LHCN-M2 (cell line): ENCODE measurements around the gene KRT12. TPM values are rescaled to one million over a fixed set of nuclear protein-coding genes. Genes with fewer than 3 reads are reported as not detected.

ENCODE experiments used
- DNase-seq: peaks from one replicate; pipeline ENCODE4 v3.0.0-alpha.2; 2012; ENCODE audit warnings: low read depth
- total RNA-seq: library from RNA; depleted of rRNA; stranded (reverse); fragments of >200 nt; gene quantifications from 2 replicates; pipeline ENCODE4 v1.2.3, GENCODE V29; 2014

The KRT12 gene
- total RNA-seq, 1 experiment from 2014 or later: not detected

DNA sequence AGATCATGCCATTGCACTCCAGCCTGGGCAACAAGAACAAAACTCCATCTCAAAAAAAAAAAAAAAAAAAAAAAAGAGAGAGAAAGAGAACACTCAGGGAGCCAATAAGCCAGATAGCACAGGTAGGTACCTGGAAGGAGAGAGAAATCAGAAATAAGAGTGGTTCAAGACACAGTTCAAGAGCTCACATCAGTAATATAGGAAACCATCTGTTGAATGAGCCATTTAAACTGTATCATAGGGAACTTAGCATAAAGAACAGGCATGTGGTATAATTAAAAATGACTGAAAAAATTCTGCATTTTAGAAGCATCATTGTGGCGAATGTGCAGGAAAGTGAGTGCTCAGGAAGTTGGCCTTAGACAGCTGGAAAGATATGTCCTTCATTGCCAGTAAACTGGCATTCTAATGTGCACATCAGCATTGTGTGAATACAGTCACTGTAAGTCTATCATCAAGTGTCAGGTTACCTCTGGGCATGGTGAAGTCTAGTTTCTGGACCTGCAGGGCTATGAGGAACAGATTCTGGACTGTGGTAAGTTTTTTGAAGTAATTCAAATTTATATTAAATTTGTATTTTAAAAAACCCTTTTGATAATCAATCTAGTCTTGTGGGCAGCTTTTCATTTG is 20.4 kb downstream of the KRT12 start:
- peak; percentile 56 for DNase-seq

DNA sequence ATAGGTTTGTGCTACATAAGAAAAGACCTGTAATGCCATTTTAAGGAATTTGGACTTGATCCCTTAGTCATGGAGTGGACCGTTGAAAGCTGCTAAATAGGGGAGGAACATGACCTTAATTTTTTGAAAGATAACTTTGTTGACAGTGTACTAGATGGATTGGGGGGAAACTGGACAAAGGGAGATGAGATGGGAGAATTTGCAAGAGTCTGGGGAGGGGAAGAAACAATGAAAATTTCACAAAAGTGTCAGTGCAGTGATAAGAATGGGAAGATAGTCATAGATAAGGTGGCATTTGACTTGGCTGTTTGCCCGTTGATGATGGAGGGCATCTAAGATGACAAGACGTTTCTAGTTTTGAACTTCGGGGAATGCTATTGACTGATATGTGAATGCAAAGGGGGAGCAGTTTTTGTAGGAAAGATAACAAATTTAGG is 22.3 kb downstream of the KRT12 start:
- no peak for DNase-seq

DNA sequence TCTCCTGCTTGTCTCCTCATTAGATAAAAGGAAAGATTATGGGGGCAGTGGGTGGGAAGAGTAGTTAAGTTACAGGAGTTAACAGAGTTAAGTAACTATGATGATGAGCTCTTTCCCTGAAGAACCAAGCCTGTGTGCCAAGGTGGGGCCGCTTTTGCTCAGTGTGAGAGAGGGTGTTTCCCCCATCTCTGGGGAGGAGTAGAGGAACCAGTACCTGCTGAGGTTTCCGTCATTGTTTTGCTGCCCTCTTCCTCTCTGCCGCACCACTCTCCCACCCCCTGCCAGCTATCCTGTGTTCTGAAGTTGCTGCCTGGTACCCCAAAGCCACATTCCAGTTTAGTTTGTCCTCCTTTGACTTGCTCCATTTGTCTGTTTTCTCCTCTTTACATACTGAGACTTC is 23.8 kb downstream of the KRT12 start:
- DNase-seq: no peak

DNA sequence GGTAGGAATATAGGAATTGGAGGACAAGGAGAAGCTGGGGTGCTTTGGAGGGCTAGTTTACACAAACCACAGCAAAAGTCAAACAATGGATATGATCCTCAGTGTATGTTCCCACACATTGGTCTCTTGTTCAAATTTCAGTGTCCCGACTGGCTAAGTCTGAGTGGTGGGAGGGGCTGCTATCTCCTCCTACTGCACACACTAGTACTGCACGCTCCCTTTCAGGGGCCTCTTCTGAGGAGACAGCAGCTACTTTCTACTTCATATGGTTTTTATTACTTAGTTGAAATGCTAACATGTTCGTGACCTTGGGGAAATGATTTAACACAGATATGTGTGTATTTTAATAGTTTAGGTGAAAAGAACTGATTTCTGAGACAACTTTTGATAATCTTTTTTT is 25.8 kb downstream of the KRT12 start:
- DNase-seq: no peak

DNA sequence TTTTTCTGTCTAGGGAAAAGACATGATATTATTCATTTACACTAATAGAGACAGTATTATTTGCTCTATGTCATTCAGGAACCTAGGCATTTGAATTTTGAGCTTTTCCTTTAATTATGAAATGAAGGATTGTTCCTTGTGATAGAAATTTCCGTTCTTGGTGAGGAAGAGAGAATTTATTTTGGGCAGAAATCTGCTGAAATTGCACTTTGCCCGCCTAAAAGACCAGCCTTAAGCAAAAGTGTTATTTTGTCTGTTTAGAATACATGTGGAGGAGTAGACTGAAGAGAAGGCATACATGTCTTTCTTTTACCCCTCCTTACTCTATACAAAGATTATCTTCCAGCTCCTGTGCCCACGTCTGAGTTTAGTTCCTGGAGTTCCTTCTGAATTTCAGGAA is 27.8 kb downstream of the KRT12 start:
- DNase-seq: no peak

DNA sequence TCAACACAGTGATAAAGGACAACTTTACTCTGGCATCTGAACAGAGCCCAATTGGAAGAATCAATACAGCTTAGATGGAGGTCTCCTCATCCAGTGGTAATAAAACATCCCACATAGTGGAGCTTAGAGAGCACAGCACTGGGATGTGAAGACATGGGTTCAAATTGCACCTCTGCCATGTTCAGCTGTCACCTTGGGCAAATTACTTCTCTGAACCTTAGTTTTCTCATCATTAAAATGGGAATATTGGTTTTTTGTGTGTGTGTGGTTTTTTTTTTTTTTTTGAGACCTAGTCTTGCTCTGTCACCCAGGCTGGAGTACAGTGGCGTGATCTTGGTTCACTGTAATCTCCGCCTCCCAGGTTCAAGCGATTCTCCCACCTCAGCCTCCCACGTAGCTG is 31.0 kb downstream of the KRT12 start:
- no peak for DNase-seq

DNA sequence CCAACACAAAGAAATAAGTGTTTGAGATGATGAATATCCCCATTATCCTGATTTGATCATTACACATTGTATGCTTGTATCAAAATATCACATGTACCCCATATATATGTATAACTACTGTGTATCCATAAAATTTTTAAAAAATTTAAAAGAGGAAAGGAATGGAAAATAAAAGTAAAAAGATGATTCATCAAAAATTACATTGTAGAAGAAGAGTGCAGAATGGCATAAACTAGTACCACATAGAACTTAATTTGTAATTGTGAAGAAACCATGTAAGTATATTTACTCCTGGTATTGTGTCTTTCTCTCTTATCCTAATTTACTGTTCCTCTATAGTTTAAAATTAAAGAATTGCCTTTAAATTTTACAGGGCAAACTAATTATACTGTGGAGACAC is 33.1 kb downstream of the KRT12 start:
- DNase-seq: no peak

DNA sequence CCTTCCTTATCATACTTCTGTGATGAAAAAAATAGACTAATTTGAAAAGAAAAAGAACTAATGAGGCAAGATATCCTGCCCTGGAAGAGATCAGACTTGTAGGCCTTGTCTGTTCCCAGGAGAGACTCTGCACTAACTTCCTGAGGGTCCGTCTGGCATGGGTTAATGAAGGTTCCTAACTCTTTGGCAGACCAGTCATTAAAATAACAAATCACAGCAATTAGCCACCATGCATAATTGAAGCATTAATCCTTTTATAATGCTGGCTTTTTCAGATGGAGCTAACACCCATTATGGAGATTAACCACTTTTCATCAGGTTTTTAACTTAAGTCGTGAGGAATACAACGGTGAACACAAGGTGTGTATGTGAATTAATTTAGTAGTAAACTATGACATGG is 34.2 kb downstream of the KRT12 start:
- no peak for DNase-seq

DNA sequence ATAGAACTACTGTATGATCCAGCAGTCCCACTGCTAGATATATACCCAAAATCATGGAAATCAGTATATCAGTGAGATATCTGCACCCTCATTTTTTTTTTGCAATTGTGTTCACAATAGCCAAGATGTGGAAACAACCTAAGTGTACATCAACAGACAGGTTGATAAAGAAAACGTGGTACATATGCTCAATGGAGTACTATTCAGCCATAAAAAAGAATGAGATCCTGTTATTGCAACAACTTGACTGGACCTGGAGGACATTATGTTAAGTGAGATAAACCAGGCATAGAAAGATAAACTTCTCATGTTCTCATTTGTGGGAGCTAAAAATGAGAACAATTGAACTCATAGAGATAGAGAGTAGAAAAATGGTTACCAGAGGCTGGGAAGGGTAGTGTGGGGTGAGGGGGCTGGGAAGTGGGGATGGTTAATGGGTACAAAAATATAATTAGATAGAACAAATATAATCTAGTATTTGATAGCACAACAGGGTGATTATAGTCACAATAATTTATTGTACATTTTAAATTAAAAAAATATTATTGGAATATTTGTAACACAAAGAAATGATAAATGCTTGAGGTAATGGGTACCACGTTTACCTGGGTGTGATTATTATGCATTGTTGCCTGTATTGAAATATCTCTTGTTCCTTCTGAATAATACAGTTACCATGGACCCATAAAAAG is 36.8 kb downstream of the KRT12 start:
- DNase-seq: no peak

DNA sequence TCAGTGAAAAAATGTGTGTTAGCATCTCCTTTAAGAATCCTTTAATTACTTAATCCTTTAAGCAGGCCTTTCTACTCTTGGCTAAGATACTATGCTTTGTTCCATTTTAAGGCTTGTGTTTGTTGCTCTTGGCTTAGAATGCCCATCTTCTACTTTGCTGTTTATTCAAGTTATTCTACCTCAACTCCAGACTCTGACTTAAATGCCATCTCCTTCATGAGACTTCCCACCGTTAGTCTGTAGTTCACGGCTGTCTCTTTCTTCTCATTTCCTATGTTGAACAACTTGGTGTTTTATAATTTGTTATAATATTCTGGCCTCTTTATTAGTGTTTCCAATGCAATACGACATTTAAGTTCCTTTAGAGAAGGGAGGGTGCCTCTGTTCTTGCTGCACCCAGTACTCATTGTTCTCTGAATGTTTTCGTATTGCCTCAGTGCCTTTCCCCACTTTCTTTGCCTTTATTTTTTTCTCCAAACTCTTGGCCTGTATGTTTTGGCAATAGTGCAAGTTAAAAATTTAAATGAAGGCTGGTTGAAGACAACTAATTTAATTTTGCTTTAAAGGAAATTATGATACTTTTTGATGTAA is 38.5 kb downstream of the KRT12 start:
- DNase-seq: no peak

DNA sequence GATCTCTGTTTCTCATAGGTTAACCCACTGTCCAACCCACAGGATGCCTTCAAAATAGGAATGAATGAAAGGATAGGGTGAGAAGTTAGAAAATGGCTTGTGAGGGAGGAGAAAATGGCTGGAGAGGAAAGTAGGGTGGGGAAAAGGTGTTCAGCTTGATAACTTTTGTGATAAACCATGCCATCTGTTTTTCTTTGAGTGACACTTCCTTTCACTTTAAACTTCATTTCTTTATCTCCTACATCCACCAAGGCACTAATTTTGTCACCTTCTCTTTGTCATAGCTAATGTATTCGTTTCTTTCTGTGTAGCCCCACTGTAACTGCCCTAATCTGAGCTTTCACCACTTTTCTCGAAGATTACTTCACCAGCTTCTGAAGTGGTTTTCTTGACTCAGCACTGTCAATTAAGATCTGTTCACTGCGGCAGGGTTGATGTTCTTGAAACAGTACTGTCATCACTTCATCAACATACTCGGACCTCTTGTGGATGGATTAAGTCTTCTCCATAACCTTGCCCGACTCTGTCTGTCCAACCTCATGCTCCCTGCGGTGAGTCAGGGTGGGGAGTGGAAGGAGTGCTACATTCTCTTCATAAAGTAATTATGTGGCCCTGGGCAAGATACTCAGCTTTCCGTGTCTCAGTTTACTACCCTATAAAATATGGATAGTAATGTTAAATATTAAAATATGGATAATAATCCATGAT is 39.1 kb downstream of the KRT12 start:
- no peak for DNase-seq

DNA sequence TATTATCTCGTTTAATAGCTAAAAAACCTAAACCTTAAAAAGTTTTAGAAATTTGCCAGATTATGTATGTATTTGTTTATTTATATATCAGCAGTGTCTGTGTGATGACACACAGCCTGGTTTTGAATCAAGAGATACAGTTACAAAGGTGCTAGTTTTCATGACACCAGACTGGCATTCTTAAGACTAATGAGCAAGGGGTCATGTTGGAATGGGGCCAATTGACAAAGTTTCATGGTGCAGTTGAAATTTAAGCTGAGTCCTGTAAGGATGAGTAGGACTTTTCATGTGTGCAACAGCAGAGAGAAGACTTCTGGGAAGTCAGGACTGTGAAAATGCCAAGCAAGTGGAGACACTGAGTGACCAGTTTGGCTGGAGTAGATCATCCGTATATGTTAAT is 41.4 kb downstream of the KRT12 start:
- DNase-seq: peak; percentile 29

DNA sequence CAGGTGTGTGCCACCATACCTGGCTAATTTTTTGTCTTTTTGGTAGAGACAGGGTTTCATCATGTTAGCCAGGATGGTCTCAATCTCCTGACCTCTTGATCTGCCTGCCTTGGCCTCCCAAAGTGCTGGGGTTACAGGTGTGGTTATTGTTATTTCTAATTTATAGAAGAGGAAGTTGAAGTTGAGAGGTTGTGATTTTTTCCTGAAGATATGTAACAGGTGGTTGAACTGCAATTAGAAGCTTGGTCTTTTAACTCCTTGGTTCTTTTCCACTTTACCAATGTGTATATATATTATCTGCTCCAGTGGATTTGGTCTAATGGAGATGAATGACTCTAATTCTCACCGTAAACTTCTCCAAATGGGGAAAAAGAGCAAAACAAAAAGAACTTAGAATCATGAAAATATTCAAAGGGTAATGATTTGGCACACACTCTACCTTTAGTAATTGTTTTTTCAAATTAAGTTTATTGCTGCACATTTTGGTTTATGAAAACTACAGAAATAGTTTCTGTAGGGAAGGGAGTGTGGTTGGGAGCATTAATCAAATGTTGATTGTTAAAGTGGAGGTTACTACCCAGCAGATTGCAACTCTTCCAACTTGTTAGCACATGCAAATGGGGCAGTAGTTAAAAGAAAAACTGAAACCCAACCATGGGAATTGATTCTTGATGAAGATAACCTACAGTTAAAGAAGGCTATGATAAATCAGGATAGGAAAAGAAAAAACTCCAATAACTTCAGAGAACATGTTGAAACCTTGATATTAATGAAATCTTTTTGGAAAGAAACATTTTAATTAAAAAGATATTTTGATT is 42.8 kb downstream of the KRT12 start:
- DNase-seq: no peak

DNA sequence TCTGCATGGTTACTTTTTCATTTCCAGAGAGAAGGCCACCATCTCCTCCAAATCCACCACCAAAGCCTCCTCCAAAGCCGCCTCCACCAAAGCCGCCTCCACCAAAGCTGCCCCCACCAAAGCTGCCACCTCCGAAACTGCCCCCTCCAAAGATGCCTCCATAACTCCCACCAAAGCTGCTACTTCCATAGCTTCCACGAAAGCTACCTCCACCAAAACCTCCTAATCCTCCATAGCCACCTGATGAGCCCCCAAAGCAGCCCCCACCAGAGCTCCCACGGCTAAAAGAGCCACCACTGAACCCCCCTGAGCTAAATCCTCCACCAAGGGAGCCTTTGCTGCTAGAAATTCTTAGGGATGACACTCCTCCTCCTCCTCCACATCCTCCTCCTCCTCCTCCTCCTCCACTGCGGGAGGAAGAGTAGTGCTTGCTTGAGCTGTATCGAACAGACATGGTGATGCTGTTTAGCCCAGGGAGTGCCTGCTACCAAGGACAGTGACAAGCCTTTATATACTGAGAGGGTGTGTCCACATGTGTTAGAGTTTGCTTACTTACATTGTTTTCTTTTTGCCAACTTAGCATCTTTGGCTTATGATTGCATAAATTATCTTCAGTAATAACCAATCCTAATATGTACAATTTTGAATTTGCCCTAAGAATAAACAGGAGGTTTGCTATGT is 44.8 kb downstream of the KRT12 start, which contains the start of gene KRT10:
TSS of gene KRT10 (minus strand) at position 483 of the 681 bp plus-strand sequence. CDS start at position 454, 29 bp downstream.
- DNase-seq: no peak

DNA sequence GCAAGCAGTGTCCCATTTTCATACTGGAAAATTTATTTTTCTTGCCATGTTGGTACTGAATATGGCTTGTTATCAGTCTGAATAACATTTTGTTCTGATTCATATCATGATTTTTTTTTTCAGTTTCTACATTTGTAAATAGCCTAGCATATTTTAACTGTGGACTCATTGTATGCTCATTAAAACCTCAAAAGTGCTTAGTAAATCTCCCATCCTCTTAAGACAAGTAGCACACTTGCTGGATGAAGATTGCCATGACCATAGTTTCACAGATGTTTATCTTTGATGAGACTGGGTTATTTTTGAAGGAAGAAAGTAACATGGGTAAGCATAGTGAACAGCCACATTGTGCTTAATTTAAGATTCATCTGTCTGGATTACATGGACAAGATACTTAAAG is 45.5 kb downstream of the KRT12 start:
- DNase-seq: no peak

DNA sequence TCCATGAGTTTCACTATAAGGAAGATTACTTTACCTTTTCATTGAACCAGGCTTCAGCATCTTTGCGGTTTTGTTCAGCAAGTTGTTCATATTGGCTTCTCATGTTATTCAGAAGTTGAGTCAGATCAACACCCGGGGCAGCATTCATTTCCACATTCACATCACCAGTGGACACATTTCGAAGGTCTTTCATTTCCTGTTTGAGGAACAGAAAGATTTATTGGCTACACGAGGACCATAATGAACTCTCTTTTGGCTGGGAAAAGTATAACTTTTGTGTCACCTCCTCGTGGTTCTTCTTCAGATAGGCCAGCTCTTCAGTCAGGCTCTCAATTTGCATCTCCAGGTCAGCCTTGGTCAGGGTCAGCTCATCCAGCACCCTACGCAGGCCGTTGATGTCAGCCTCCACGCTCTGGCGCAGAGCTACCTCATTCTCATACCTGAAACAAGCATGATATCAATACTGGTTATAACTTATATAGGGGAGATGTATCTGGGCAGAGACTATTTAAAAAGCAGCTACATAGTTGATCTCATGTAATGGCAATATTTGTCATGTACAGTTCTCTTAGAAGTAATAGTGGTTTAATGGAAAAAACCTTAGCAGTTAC is 46.7 kb downstream of the KRT12 start:
- DNase-seq: no peak

DNA sequence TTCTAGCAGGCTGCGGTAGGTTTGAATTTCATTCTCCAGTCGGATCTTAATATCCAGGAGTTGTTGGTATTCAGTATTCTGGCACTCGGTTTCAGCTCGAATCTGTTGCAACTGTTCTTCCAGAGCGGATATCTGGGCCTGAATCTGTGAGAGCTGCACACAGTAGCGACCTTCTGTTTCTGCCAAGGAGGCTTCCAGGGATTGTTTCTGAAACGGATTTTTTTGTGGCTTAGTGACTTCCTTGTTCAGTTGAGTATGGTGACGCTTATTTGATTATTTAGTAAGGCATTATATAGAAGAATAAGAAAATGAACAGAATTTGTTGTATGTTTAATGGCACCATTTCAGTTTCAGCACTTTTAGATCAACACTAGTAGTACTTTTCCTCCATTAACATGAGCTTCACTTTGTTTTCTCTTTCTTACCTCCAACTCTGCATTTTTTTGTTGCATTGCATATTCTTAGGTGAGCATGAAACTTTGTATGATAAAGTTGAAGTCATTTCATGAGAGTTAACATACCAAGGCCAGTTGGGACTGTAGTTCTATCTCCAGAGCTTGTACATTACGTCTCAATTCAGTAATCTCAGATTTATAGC is 47.4 kb downstream of the KRT12 start:
- DNase-seq: peak; percentile 36

DNA sequence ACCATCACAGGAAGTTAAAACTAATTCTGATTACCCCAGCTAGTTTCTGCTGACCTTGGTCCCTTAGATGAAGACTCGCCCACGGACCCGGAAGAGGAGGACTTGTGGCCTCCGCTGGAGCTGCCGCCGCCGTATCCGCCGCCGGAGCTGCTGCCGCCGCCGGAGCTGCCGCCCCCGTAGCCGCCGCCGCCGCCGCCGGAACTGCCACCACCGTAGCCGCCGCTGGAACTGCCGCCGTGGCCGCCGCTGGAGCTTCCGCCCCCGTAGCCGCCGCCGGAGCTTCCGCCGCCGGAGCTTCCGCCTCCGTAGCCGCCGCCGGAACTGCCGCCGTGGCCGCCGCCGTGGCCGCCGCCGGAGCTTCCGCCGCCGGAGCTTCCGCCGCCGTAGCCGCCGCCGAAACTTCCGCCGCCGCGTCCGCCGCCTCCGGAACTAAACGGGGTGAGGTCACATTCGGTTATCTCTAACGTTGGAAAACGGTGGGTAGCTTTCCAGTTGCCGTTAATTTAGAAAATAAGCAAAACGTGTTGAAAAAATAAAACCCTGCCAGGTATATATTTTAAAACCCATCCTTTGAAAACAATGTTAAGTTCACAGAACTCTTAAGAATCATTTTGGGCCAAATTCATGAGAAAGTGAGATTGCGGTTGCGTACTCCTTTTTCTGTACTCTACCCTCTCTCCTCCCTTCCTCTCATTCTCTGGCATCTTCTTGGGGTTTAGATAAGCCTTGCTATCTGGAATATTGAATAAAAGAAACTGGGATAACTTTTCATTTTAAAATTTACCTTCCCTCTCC is 48.1 kb downstream of the KRT12 start:
- DNase-seq: peak; percentile 74

DNA sequence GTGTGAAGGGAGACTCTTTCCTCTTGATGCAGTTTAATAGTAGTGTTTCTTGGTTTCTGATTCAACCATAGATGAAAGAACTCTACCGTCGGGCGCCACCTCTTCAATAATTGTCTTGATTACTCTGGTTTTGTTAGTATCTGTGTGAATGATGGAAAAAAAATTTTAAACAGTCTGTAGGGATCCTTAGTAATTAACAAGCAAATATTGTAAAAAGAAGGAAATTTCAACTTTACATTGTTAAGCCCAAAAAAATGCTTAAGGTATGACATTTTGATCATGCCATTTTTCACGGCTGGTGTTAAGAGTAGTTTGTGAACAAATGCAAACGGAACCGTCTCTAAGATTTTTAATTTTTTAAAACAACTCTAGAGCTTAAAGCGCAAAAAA is 48.7 kb downstream of the KRT12 start:
- no peak for DNase-seq
